Measurements from ENCODE around the gene ABL2.
"Not testable (repeated sequence)": the region's sequence is repeated elsewhere in the genome, so short reads cannot be mapped to it uniquely, and the experiment has no call there.

DNA sequence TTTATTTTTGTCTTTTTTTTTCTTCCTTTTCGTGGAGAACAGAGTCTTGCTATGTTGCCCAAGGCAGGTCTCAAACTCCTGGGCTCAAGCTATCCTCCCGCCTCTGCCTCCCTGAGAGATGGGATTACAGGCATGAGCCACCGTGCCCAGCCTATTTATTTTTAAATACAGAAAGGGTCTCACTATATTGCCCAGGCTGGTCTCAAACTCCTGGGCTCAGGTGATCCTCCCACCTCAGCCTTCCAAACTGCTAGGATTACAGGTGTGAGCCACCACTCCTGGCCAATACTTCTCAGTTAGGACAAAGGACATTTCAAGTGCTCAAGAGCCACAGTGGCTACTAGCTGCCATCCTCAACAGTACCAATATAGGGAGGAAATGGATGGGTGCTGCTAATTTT lies 16.2 kb downstream of the ABL2 start:
- TF ChIP-seq TAF1 (IDR thresholded peaks at IDR 0.05; ENCODE audit: borderline replicate concordance, low read depth, low read length); POLR2AphosphoS5 (IDR thresholded peaks at IDR 0.05; ENCODE audit: low read depth, low read length); POLR2A (IDR thresholded peaks at IDR 0.05; ENCODE audit: low read depth, low read length): not testable (repeated sequence)
